ENCODE data around the gene HAUS1. TPM values are rescaled to one million over a fixed set of nuclear protein-coding genes. Genes with fewer than 3 reads are reported as not detected.
"Not testable (repeated sequence)": the region's sequence is repeated elsewhere in the genome, so short reads cannot be mapped to it uniquely, and the experiment has no call there.

Gene HAUS1
- polyA plus RNA-seq, 1 donor from 2014 or later: 118 TPM

DNA sequence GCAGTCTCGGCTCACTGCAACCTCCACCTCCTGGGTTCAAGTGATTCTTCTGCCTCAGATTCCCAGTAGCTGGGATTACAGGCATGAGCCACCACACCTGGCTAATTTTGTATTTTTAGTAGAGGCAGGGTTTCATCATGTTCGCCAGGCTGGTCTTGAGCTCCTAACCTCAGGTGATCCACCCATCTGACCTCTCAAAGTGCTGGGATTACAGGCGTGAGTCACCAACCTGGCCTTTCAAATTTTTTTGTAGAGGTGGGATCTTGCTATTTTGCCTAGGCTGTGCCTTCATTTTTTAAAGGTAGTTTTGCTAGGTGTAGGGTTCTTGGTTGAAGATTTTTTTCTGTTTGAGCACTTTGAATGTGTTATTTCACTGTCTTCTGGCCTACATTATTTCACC, 6.2 kb downstream of the HAUS1 start:
- Histone ChIP-seq H3K4me2 (ENCODE audit: low read length) (no peak overlapping the region), H3K79me2 (replicated peaks; ENCODE audit: insufficient read depth, low read length) (peaks cover 5% of the 10 kb centered on the region), H3K27me3 (ENCODE audit: insufficient read depth, low read depth, low read length) (no peaks in the 10 kb centered on the region), H3K36me3 (ENCODE audit: insufficient read depth, low read length) (peaks cover 6% of the 10 kb centered on the region), H4K20me1 (ENCODE audit: insufficient read depth) (no peaks in the 10 kb centered on the region), H3K4me3 (ENCODE audit: low read length) (no peak overlapping the region), H3K9ac (ENCODE audit: low read length) (no peak overlapping the region), H3F3A (ENCODE audit: insufficient read depth, low read length, poor library complexity, severe bottlenecking) (no peaks in the 10 kb centered on the region), H3K9me2 (ENCODE audit: insufficient read depth, low read length) (no peaks in the 10 kb centered on the region), H3K9me3 (ENCODE audit: low read length) (no peaks in the 10 kb centered on the region), H3K27ac (ENCODE audit: low read length) (no peak overlapping the region), H2AFZ (ENCODE audit: low read depth, low read length) (no peak overlapping the region)
- no peak for TF ChIP-seq POLR2AphosphoS5 (IDR thresholded peaks at IDR 0.05)
- no peak for TF ChIP-seq CTCF (IDR thresholded peaks at IDR 0.05; ENCODE audit: poor library complexity, severe bottlenecking)
- TF ChIP-seq TAF1 (IDR thresholded peaks at IDR 0.05; ENCODE audit: low read depth): no peak
- TF ChIP-seq, protein P1, sequence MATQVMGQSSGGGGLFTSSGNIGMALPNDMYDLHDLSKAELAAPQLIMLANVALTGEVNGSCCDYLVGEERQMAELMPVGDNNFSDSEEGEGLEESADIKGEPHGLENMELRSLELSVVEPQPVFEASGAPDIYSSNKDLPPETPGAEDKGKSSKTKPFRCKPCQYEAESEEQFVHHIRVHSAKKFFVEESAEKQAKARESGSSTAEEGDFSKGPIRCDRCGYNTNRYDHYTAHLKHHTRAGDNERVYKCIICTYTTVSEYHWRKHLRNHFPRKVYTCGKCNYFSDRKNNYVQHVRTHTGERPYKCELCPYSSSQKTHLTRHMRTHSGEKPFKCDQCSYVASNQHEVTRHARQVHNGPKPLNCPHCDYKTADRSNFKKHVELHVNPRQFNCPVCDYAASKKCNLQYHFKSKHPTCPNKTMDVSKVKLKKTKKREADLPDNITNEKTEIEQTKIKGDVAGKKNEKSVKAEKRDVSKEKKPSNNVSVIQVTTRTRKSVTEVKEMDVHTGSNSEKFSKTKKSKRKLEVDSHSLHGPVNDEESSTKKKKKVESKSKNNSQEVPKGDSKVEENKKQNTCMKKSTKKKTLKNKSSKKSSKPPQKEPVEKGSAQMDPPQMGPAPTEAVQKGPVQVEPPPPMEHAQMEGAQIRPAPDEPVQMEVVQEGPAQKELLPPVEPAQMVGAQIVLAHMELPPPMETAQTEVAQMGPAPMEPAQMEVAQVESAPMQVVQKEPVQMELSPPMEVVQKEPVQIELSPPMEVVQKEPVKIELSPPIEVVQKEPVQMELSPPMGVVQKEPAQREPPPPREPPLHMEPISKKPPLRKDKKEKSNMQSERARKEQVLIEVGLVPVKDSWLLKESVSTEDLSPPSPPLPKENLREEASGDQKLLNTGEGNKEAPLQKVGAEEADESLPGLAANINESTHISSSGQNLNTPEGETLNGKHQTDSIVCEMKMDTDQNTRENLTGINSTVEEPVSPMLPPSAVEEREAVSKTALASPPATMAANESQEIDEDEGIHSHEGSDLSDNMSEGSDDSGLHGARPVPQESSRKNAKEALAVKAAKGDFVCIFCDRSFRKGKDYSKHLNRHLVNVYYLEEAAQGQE (IDR thresholded peaks at IDR 0.05; ENCODE audit: borderline replicate concordance): no peak

DNA sequence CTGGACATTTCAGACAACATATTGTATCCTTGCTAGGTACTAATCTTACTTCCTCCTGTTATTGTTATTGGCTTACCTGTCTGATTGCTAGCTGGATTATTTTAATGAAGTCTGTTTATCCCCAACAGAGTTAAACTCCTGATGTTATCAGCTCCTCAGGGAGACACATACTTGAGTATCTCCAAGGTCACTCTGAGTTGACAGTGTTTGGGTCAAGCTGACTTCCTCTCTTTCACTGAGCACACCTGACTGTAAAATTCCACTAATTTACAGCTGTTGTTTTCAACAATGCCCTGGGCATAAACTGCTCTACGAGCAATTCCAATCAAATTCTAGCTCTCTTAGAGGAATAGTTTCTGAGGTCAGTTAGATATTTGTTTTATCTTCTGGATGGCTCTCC, 9.6 kb downstream of the HAUS1 start:
- H3K4me2 ChIP-seq (ENCODE audit: low read length): no peak overlapping the region
- no peak overlapping the region for H3K9ac ChIP-seq (ENCODE audit: low read length)
- no peaks in the 10 kb centered on the region for H3K9me3 ChIP-seq (ENCODE audit: low read length)
- H4K20me1 ChIP-seq (ENCODE audit: insufficient read depth): no peaks in the 10 kb centered on the region
- no peak overlapping the region for H2AFZ ChIP-seq (ENCODE audit: low read depth, low read length)
- H3K4me3 ChIP-seq (ENCODE audit: low read length): no peak overlapping the region
- H3K9me2 ChIP-seq (ENCODE audit: insufficient read depth, low read length): no peaks in the 10 kb centered on the region
- peaks cover 6% of the 10 kb centered on the region for H3K36me3 ChIP-seq (ENCODE audit: insufficient read depth, low read length)
- H3F3A ChIP-seq (ENCODE audit: insufficient read depth, low read length, poor library complexity, severe bottlenecking): no peaks in the 10 kb centered on the region
- H3K79me2 ChIP-seq (replicated peaks; ENCODE audit: insufficient read depth, low read length): no peaks in the 10 kb centered on the region
- no peak overlapping the region for H3K27ac ChIP-seq (ENCODE audit: low read length)
- TF ChIP-seq, protein P1 (IDR thresholded peaks at IDR 0.05; ENCODE audit: borderline replicate concordance): no peak
- TF ChIP-seq TAF1 (IDR thresholded peaks at IDR 0.05; ENCODE audit: low read depth): no peak
- TF ChIP-seq EP300 (conservative IDR thresholded peaks at IDR 0.05; ENCODE audit: poor library complexity, severe bottlenecking): no peak
- no peak for TF ChIP-seq RAD21 (conservative IDR thresholded peaks at IDR 0.05)
- TF ChIP-seq POLR2AphosphoS5 (IDR thresholded peaks at IDR 0.05): no peak
- no peak for TF ChIP-seq EZH2 (IDR thresholded peaks at IDR 0.05; ENCODE audit: borderline replicate concordance, insufficient read depth, low read length, poor library complexity, severe bottlenecking)
- TF ChIP-seq SMC3 (conservative IDR thresholded peaks at IDR 0.05; ENCODE audit: poor library complexity): no peak
- TF ChIP-seq MXI1 (conservative IDR thresholded peaks at IDR 0.05; ENCODE audit: poor library complexity, severe bottlenecking): no peak
- no peak for TF ChIP-seq CTCF (IDR thresholded peaks at IDR 0.05; ENCODE audit: poor library complexity, severe bottlenecking)
- H3K27me3 ChIP-seq (ENCODE audit: insufficient read depth, low read depth, low read length): no peaks in the 10 kb centered on the region

DNA sequence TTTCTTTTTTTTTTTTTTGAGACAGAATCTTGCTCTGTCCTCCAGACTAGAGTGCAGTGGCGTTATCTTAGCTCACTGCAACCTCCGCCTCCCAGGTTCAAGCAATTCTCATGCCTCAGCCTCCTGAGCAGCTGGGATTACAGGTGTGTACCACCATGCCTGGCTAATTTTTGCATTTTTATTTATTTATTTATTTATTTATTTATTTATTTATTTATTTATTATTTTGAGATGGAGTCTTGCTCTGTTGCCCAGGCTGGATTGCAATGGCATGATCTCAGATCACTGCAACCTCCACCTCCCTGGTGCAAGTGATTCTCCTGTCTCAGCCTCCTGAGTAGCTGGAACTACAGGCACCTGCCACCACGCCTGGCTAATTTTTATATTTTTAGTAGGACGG, 22.4 kb downstream of the HAUS1 start:
- not testable (repeated sequence) for H3K79me2 ChIP-seq (replicated peaks; ENCODE audit: insufficient read depth, low read length); H3K9me2 ChIP-seq (ENCODE audit: insufficient read depth, low read length); H3F3A ChIP-seq (ENCODE audit: insufficient read depth, low read length, poor library complexity, severe bottlenecking); H3K27me3 ChIP-seq (ENCODE audit: insufficient read depth, low read depth, low read length); H3K27ac ChIP-seq (ENCODE audit: low read length); H3K9ac ChIP-seq (ENCODE audit: low read length); H3K4me2 ChIP-seq (ENCODE audit: low read length); H3K9me3 ChIP-seq (ENCODE audit: low read length); H4K20me1 ChIP-seq (ENCODE audit: insufficient read depth); H3K4me3 ChIP-seq (ENCODE audit: low read length); H2AFZ ChIP-seq (ENCODE audit: low read depth, low read length)
- H3K36me3 ChIP-seq (ENCODE audit: insufficient read depth, low read length): peaks cover 11% of the 10 kb centered on the region
